ENCODE data around the gene PTS.
"Not testable (repeated sequence)": the region's sequence is repeated elsewhere in the genome, so short reads cannot be mapped to it uniquely, and the experiment has no call there.

The PTS gene

GRCh38 chr11:112226062-112226830 lies at the start of gene PTS:
Gene PTS, plus strand, starts transcription at chr11:112226428. Its CDS starts 16 bp downstream, at chr11:112226444.
- DNase-seq = peak; percentile 75

GRCh38 chr11:112177589-112177988 lies 48.6 kb upstream of the PTS start:
- DNase-seq = no peak

GRCh38 chr11:112178428-112178827 lies 47.8 kb upstream of the PTS start:
- DNase-seq = no peak

- no peak for DNase-seq
These were observed 47.3 kb upstream of the PTS start for GRCh38 chr11:112178936-112179335.

- DNase-seq = no peak
These were observed 46.6 kb upstream of the PTS start for GRCh38 chr11:112179601-112180000.

- DNase-seq = no peak
These were observed 43.4 kb upstream of the PTS start for GRCh38 chr11:112182867-112183266.

- DNase-seq = no peak
These were observed 40.3 kb upstream of the PTS start for GRCh38 chr11:112185883-112186282.

- no peak for DNase-seq
These were observed 39.9 kb upstream of the PTS start for GRCh38 chr11:112186304-112186703.

- DNase-seq = not testable (repeated sequence)
These were observed 31.1 kb upstream of the PTS start for GRCh38 chr11:112195113-112195512.

- no peak for DNase-seq
These were observed 30.3 kb upstream of the PTS start for GRCh38 chr11:112195951-112196351.

GRCh38 chr11:112196519-112197087 lies 29.6 kb upstream of the PTS start:
- no peak for DNase-seq

- DNase-seq = not testable (repeated sequence)
These were observed 27.1 kb upstream of the PTS start for GRCh38 chr11:112199101-112199500.

- DNase-seq = no peak
These were observed 26.0 kb upstream of the PTS start for GRCh38 chr11:112200252-112200651.

GRCh38 chr11:112206071-112206470 lies 20.2 kb upstream of the PTS start:
- DNase-seq = no peak

GRCh38 chr11:112210890-112211289 lies 15.3 kb upstream of the PTS start:
- DNase-seq = no peak

GRCh38 chr11:112211536-112211935 lies 14.7 kb upstream of the PTS start:
- no peak for DNase-seq

GRCh38 chr11:112212290-112212689 lies 13.9 kb upstream of the PTS start:
- no peak for DNase-seq

GRCh38 chr11:112212710-112213109 lies 13.5 kb upstream of the PTS start:
- DNase-seq = no peak

GRCh38 chr11:112213753-112214152 lies 12.5 kb upstream of the PTS start:
- DNase-seq = no peak

GRCh38 chr11:112215621-112216020 lies 10.6 kb upstream of the PTS start:
- no peak for DNase-seq

GRCh38 chr11:112216561-112217105 lies 9.6 kb upstream of the PTS start:
- DNase-seq = no peak

- no peak for DNase-seq
These were observed 6.6 kb upstream of the PTS start for GRCh38 chr11:112219476-112220232.

- DNase-seq = no peak
These were observed 4.9 kb upstream of the PTS start for GRCh38 chr11:112221274-112221835.
